Mammary epithelial cell (primary cell): ENCODE results near the gene RASA4B.
"Not testable (repeated sequence)": the region's sequence is repeated elsewhere in the genome, so short reads cannot be mapped to it uniquely, and the experiment has no call there.

Source experiments
- CTCF ChIP-seq, 2 donors: IDR thresholded peaks in 1 of 2; conservative IDR thresholded peaks in 1 of 2; 2 replicates each; pipeline ENCODE4 v1.5.1; 2011 to 2012; ENCODE audit warnings: inconsistent platforms in 2 of 2, low read length in 2 of 2, mild to moderate bottlenecking in 2 of 2, control low read depth in 1 of 2, low read depth in 1 of 2; ENCODE audit not compliant: insufficient read depth in 1 of 2; ENCODE audit errors: extremely low read depth in 1 of 2
- EZH2 ChIP-seq: IDR thresholded peaks from 2 replicates; pipeline ENCODE4 v1.6.1; 2012; ENCODE audit warnings: low read length, inconsistent platforms, borderline replicate concordance

- TF ChIP-seq CTCF (conservative IDR thresholded peaks at IDR 0.05 in 1 of 2, IDR thresholded peaks at IDR 0.05 in 1 of 2; ENCODE audit: extremely low read depth in 1 of 2, insufficient read depth in 1 of 2, low read depth in 1 of 2, low read length in 2 of 2); EZH2: not testable (repeated sequence)
These were observed 28.8 kb upstream of the RASA4B start for GRCh38 chr7:102546353-102546752.
